Parathyroid adenoma (tissue), 2 donors: ENCODE results near the gene ZBTB7B.

Experiments
- H2AFZ ChIP-seq: fragments of 300-600 bp; sonication (generic); one replicate; pipeline ENCODE4 v1.7.0; 2017; ENCODE audit warnings: antibody characterized with exemption, mild to moderate bottlenecking
- H3K27ac ChIP-seq: fragments of 300-600 bp; sonication (generic); one replicate; pipeline ENCODE4 v1.7.0; 2017
- H3K27me3 ChIP-seq: fragments of 300-600 bp; sonication (generic); one replicate; pipeline ENCODE4 v1.7.0; 2017; ENCODE audit warnings: low read length; ENCODE audit not compliant: control insufficient read depth, insufficient read depth
- H3K36me3 ChIP-seq: fragments of 300-600 bp; sonication (generic); one replicate; pipeline ENCODE4 v1.7.0; 2017; ENCODE audit warnings: low read length; ENCODE audit not compliant: control insufficient read depth, insufficient read depth
- H3K4me1 ChIP-seq: fragments of 300-600 bp; sonication (generic); one replicate; pipeline ENCODE4 v1.7.0; 2017; ENCODE audit warnings: control low read depth
- H3K4me2 ChIP-seq: fragments of 300-600 bp; sonication (generic); one replicate; pipeline ENCODE4 v1.7.0; 2017; ENCODE audit warnings: low read length
- H3K4me3 ChIP-seq: fragments of 300-600 bp; sonication (generic); one replicate; pipeline ENCODE4 v1.7.0; 2017; ENCODE audit warnings: low read depth, low read length
- H3K79me2 ChIP-seq: fragments of 300-600 bp; sonication (generic); one replicate; pipeline ENCODE4 v1.7.0; 2017; ENCODE audit warnings: control low read depth
- H3K9ac ChIP-seq: fragments of 300-600 bp; sonication (generic); one replicate; pipeline ENCODE4 v1.7.0; 2017; ENCODE audit warnings: mild to moderate bottlenecking
- H3K9me3 ChIP-seq: fragments of 300-600 bp; sonication (generic); one replicate; pipeline ENCODE4 v1.7.0; 2017; ENCODE audit warnings: low read length; ENCODE audit not compliant: control insufficient read depth
- TF ChIP-seq, protein P1 (sequence below): fragments of 300-600 bp; sonication (generic); IDR thresholded peaks from one replicate; pipeline ENCODE4 v1.7.0; 2017; ENCODE audit warnings: antibody characterized with exemption, mild to moderate bottlenecking
- donor health status: primary hyperparathyroidism.

ZBTB7B gene

DNA sequence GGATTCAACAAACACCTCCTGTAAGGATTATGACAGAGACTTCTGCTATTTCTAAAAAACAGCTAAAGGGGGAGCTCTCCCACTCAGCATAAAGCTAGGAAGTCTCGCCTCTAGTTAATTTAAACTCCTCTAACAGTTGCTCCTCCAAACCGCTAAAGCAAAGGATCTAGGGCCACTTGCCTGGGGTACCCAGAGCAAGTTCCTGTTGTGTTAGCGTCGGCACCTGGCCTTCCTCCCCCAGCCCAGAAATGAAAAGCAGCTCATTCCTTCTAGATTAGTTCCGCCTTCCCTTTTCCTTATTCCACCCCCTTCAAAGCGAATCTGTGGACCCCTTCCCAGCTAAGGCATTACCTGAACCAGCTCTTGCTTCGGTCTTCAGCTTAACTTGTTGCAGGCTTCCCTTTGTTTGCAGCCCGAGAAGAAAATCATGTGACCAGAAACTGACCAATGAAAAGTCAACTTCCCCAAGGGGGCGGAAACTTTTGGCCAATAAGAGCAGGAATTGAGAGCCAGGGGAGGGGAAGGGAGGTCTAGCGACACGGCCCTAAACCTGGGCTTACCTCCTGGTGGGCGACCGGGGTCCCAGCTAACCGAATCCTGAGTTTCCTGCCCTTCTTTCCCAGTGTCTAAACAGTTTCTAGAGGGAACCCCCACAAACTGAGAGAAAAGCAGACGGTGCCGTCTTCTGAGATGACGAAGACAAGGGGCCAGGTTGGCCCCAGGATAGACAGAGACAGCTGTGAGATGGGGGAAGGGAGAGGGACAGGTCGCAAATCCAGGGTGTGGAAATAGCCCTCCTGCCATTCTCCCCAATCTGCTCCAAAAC lies 46.7 kb upstream of the ZBTB7B start, which contains the start of gene PBXIP1:
PBXIP1 (minus strand) TSS at position 382 of the 826 bp plus-strand sequence. CDS start 2,378 bp downstream, outside the sequence.
- peak within 1 kb of the TSS; percentile 73 for H2AFZ ChIP-seq
- H3K4me1 ChIP-seq: peaks cover 17% of the 10 kb centered on the region
- no peak within 1 kb of the TSS for H3K9ac ChIP-seq
- H3K27me3 ChIP-seq: no peaks in the 10 kb centered on the region
- peak within 1 kb of the TSS; percentile 85 for H3K4me3 ChIP-seq
- peak within 1 kb of the TSS; percentile 85 for H3K4me2 ChIP-seq
- no peaks in the 10 kb centered on the region for H3K36me3 ChIP-seq
- H3K79me2 ChIP-seq: no peaks in the 10 kb centered on the region
- TF ChIP-seq, protein P1, sequence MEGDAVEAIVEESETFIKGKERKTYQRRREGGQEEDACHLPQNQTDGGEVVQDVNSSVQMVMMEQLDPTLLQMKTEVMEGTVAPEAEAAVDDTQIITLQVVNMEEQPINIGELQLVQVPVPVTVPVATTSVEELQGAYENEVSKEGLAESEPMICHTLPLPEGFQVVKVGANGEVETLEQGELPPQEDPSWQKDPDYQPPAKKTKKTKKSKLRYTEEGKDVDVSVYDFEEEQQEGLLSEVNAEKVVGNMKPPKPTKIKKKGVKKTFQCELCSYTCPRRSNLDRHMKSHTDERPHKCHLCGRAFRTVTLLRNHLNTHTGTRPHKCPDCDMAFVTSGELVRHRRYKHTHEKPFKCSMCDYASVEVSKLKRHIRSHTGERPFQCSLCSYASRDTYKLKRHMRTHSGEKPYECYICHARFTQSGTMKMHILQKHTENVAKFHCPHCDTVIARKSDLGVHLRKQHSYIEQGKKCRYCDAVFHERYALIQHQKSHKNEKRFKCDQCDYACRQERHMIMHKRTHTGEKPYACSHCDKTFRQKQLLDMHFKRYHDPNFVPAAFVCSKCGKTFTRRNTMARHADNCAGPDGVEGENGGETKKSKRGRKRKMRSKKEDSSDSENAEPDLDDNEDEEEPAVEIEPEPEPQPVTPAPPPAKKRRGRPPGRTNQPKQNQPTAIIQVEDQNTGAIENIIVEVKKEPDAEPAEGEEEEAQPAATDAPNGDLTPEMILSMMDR: no peak
- peak within 1 kb of the TSS; percentile 56 for H3K27ac ChIP-seq
- H3K9me3 ChIP-seq: no peaks in the 10 kb centered on the region

DNA sequence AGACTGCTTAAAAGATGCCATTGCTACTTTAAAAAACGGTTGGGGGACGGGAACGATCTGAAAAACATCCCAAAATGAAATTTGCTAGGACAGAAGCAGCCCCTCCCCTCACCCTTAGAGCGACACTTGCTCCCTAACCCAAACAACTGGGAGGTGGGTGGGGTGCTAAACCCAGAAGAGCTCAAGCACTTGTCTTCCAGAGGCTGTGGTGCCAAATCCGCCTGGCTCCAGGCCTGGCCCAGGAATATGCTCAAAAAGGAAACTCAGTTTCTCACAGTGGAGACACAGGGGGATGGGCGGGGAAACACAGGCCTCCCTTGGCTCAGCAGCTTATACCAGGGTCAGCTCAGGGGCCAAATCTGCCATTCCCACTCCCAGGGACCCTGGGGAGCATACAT lies 46.1 kb upstream of the ZBTB7B start:
- no peaks in the 10 kb centered on the region for H3K27me3 ChIP-seq

DNA sequence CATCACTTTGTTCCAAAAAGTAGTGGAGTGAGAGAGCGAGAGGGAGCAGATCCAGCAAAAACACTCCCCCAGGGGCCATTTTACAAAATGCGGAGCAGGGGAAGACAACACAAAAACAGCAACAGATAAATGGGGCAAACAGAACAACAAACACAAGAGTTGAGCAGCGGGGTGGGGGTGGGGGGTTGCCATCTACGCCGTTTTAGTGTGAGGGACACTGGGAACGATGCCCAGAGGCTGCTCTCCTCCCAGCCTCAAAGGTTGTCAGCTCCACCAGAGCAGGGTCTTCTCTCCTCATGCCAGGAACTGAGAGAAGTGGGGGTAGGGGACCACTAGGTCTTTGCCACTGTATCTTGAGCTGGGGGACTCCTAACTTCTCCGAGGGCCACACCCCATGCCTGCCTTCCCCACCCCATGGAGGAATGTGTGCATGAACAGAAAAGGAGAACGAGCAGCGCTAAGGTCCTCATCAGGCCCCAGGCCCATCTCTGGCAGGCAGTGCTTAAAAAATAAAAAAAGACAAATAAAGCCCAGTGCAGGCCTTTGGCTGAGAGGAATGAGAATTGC lies 45.4 kb upstream of the ZBTB7B start:
- Histone ChIP-seq H3K4me3 (no peak overlapping the region), H3K4me1 (peaks cover 17% of the 10 kb centered on the region), H3K9me3 (no peaks in the 10 kb centered on the region), H3K27ac (no peak overlapping the region), H3K4me2 (no peak overlapping the region), H3K9ac (no peak overlapping the region), H3K79me2 (no peaks in the 10 kb centered on the region), H3K27me3 (no peaks in the 10 kb centered on the region), H3K36me3 (no peaks in the 10 kb centered on the region), H2AFZ (no peak overlapping the region)
- TF ChIP-seq, protein P1: no peak

More for the DNA sequence above, 46.1 kb upstream of the ZBTB7B start:
- H3K9ac ChIP-seq: no peak overlapping the region
- H2AFZ ChIP-seq: no peak overlapping the region
- H3K27ac ChIP-seq: no peak overlapping the region
- TF ChIP-seq, protein P1: no peak
- no peaks in the 10 kb centered on the region for H3K36me3 ChIP-seq
- H3K4me2 ChIP-seq: peak overlapping the region; percentile 85
- H3K9me3 ChIP-seq: no peaks in the 10 kb centered on the region
- H3K79me2 ChIP-seq: no peaks in the 10 kb centered on the region
- peak overlapping the region; percentile 85 for H3K4me3 ChIP-seq
- H3K4me1 ChIP-seq: peaks cover 17% of the 10 kb centered on the region

DNA sequence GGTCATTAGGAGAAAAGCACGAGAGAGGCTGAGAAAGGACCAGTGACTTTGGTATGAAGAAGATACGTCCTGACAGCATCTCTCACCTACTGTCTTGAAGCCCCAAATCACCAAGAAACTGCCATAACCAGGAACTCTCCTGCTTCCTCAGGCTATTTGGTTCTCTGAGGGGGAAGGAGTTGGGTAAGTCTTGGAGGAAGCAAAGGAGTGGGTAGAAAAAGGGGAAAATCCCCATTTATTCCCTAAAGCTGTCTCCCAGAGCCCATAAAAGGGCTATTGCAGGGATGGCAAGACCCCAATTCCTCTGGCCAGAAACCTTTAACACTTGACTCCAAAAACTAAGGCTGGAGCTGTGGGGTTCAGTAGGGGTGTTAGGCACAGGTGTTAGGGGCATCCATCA lies 44.6 kb upstream of the ZBTB7B start:
- Histone ChIP-seq H3K9me3 (no peaks in the 10 kb centered on the region), H3K27me3 (no peaks in the 10 kb centered on the region), H3K79me2 (no peaks in the 10 kb centered on the region), H3K36me3 (no peaks in the 10 kb centered on the region), H3K27ac (no peak overlapping the region), H3K4me2 (no peak overlapping the region), H2AFZ (no peak overlapping the region), H3K4me1 (peaks cover 17% of the 10 kb centered on the region), H3K9ac (no peak overlapping the region), H3K4me3 (no peak overlapping the region)
- TF ChIP-seq, protein P1: no peak
